ENCODE data around the gene UGGT2.
"Not testable (repeated sequence)": the region's sequence is repeated elsewhere in the genome, so short reads cannot be mapped to it uniquely, and the experiment has no call there.

The UGGT2 gene

GRCh38 chr13:95968906-95969305 is 84.3 kb downstream of the UGGT2 start:
- DNase-seq (ENCODE audit: low read depth in 2 of 2), result no peak

GRCh38 chr13:95957331-95957730 is 95.9 kb downstream of the UGGT2 start:
- no peak for DNase-seq (ENCODE audit: low read depth in 2 of 2)

- DNase-seq (ENCODE audit: low read depth in 2 of 2), result no peak
Observed at GRCh38 chr13:95956589-95957148, 96.5 kb downstream of the UGGT2 start.

GRCh38 chr13:95955719-95956118 is 97.5 kb downstream of the UGGT2 start:
- no peak for DNase-seq (ENCODE audit: low read depth in 2 of 2)

- DNase-seq (ENCODE audit: low read depth in 2 of 2), result no peak
Observed at GRCh38 chr13:95955255-95955654, 97.9 kb downstream of the UGGT2 start.

GRCh38 chr13:95954266-95954665 is 98.9 kb downstream of the UGGT2 start:
- DNase-seq (ENCODE audit: low read depth in 2 of 2), result no peak

GRCh38 chr13:95950103-95950502 is 103.1 kb downstream of the UGGT2 start:
- DNase-seq (ENCODE audit: low read depth in 2 of 2), result no peak

- no peak for DNase-seq (ENCODE audit: low read depth in 2 of 2)
Observed at GRCh38 chr13:95948656-95949055, 104.5 kb downstream of the UGGT2 start.

- no peak for DNase-seq (ENCODE audit: low read depth in 2 of 2)
Observed at GRCh38 chr13:95937714-95938320, 115.4 kb downstream of the UGGT2 start.

GRCh38 chr13:95931300-95932025 is 121.7 kb downstream of the UGGT2 start:
- no peak for DNase-seq (ENCODE audit: low read depth in 2 of 2)

- DNase-seq (ENCODE audit: low read depth in 2 of 2), result no peak
Observed at GRCh38 chr13:95929430-95929829, 123.8 kb downstream of the UGGT2 start.

GRCh38 chr13:95928367-95928906 is 124.8 kb downstream of the UGGT2 start:
- not testable (repeated sequence) for DNase-seq (ENCODE audit: low read depth in 2 of 2)

- no peak for DNase-seq (ENCODE audit: low read depth in 2 of 2)
Observed at GRCh38 chr13:95926231-95926630, 127.0 kb downstream of the UGGT2 start.

GRCh38 chr13:95924389-95924994 is 128.7 kb downstream of the UGGT2 start:
- DNase-seq (ENCODE audit: low read depth in 2 of 2), result no peak

- no peak for DNase-seq (ENCODE audit: low read depth in 2 of 2)
Observed at GRCh38 chr13:95921485-95921884, 131.7 kb downstream of the UGGT2 start.

GRCh38 chr13:95920485-95920884 is 132.7 kb downstream of the UGGT2 start:
- no peak for DNase-seq (ENCODE audit: low read depth in 2 of 2)

- DNase-seq (ENCODE audit: low read depth in 2 of 2), result no peak
Observed at GRCh38 chr13:95918860-95919259, 134.3 kb downstream of the UGGT2 start.

- no peak for DNase-seq (ENCODE audit: low read depth in 2 of 2)
Observed at GRCh38 chr13:95914991-95915501, 138.2 kb downstream of the UGGT2 start.

- DNase-seq (ENCODE audit: low read depth in 2 of 2), result no peak
Observed at GRCh38 chr13:95906999-95907398, 146.2 kb downstream of the UGGT2 start.

- no peak for DNase-seq (ENCODE audit: low read depth in 2 of 2)
Observed at GRCh38 chr13:95903569-95903968, 149.6 kb downstream of the UGGT2 start.

GRCh38 chr13:95902741-95903140 is 150.5 kb downstream of the UGGT2 start:
- DNase-seq (ENCODE audit: low read depth in 2 of 2), result no peak

GRCh38 chr13:95898256-95898655 is 154.9 kb downstream of the UGGT2 start:
- no peak for DNase-seq (ENCODE audit: low read depth in 2 of 2)
